Myocyte (in vitro differentiated cells): ENCODE results near the gene TTLL11. TPM values are rescaled to one million over a fixed set of nuclear protein-coding genes. Genes with fewer than 3 reads are reported as not detected.
A peak's percentile ranks its signal among the peaks of the same experiment; 100 is the strongest.

Experiments
- DNase-seq: peaks from one replicate; pipeline ENCODE4 v3.0.0-alpha.2; 2012; ENCODE audit warnings: low read depth
- total RNA-seq: library from RNA; depleted of rRNA; stranded (reverse); fragments of >200 nt; gene quantifications from 2 replicates; pipeline ENCODE4 v1.2.3, GENCODE V29; 2014

The TTLL11 gene
- total RNA-seq, 1 donor from 2014 or later = 13.5 TPM

- DNase-seq = no peak
These were observed 17.2 kb upstream of the TTLL11 start for GRCh38 chr9:122110100-122110833.

GRCh38 chr9:122109035-122109813 is 16.1 kb upstream of the TTLL11 start:
- DNase-seq = peak; percentile 80

- no peak for DNase-seq
These were observed 14.2 kb upstream of the TTLL11 start for GRCh38 chr9:122107291-122107805.

DNA sequence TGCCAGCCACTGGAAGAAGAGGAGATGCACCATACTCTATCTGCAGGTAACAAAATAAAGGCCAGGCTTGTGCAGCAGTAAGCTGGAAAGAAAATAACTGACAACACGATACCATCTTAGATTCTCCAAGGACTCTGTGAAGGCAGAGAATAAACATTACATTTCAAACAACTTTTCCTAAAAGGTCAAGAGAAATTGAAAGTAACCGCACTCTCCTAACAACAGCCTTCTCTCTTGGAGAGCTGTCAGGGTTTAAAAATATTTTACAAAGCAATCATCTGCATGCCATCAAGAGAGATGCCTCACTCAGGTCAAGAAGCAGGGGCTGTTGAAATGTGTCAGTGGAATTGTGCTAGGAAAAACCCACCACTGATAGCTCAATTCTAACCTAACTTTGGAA is 13.5 kb upstream of the TTLL11 start:
- DNase-seq = no peak

DNA sequence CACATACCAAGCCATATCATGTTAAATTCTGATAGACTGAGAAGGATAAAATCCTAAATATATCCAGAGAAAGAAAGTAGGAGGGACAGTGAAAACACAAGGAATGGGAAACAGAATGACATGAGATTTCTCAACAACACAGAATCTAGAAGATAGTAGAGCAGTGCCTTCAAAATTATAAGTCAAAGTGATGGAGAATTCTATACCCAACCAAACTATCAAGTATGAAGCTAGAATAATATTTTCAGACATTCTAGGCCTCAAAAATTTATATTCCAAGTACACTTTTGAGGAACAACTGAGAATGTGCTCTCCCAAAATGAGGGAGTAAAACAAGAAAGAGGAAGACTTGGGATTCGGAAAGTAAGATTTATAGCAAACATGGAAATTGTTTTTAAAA is 10.9 kb upstream of the TTLL11 start:
- no peak for DNase-seq

DNA sequence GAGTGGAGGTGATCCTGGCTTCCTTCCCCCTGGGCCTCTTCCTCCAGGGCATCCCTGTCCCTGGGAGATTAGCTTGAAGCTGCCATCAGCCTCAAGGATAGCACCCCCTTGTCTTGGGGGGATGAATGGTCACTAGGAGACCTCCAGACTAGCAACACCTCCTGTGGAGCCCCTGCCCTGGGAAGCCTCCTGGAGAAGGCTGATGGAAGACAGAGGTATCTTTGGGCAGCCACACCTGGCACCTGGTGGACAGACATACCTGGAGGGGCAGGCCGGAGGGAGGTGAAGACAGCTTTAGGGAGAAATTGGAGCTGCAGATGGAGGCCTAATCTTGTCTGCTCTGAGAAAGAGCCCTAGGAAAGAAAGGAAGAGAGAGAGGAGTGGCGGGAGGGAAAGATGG is 9.0 kb upstream of the TTLL11 start:
- DNase-seq = no peak

- no peak for DNase-seq
These were observed 7.6 kb upstream of the TTLL11 start for GRCh38 chr9:122100756-122101155.

GRCh38 chr9:122099271-122099869 is 6.3 kb upstream of the TTLL11 start:
- peak; percentile 89 for DNase-seq

GRCh38 chr9:122097679-122098315 is 4.7 kb upstream of the TTLL11 start:
- DNase-seq = peak; percentile 60

GRCh38 chr9:122096620-122097415 is 3.7 kb upstream of the TTLL11 start:
- DNase-seq = no peak

GRCh38 chr9:122095010-122095767 is 2.1 kb upstream of the TTLL11 start:
- peak; percentile 76 for DNase-seq

- no peak for DNase-seq
These were observed 1.2 kb downstream of the TTLL11 start for GRCh38 chr9:122091682-122092592.

- DNase-seq = no peak
These were observed 2.1 kb downstream of the TTLL11 start for GRCh38 chr9:122090981-122091380.

- DNase-seq = no peak
These were observed 2.7 kb downstream of the TTLL11 start for GRCh38 chr9:122090287-122090883.

DNA sequence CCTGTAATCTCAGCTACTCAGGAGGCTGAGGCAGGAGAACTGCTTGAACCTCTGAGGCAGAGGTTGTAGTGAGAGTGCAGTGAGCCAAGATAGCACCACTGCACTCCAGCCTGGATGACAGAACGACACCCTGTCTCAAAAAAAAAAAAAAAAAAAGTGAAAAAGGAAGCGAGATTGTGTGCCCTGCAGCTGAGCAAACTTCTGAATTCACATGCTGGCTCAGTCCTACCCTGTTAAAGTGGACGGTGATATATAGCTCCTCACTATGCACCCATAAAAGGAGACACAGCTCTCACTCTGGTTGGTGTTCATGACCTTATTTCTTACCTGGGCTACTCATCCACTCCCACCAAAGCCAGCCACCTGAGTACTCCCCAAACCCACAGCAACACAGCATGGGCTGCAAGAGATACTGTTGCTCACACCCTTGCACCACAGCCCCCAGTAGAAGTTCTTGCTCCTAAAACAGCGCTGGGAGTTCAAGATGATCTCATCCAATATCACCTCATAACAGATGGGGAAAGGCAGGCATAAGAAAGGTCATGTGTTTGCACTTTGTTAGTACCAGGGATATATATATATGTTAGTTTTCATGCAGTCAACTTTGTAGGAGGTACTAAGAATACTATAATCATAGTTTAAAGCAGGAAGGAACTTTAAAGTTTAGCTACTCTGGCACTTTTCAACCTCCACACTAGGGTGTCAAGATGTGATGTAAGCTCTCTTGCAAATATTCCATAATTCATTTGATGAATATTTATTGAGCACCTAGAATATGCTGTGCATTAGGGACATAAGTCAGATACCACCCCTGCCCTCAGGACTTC is 4.0 kb downstream of the TTLL11 start:
- DNase-seq = no peak

DNA sequence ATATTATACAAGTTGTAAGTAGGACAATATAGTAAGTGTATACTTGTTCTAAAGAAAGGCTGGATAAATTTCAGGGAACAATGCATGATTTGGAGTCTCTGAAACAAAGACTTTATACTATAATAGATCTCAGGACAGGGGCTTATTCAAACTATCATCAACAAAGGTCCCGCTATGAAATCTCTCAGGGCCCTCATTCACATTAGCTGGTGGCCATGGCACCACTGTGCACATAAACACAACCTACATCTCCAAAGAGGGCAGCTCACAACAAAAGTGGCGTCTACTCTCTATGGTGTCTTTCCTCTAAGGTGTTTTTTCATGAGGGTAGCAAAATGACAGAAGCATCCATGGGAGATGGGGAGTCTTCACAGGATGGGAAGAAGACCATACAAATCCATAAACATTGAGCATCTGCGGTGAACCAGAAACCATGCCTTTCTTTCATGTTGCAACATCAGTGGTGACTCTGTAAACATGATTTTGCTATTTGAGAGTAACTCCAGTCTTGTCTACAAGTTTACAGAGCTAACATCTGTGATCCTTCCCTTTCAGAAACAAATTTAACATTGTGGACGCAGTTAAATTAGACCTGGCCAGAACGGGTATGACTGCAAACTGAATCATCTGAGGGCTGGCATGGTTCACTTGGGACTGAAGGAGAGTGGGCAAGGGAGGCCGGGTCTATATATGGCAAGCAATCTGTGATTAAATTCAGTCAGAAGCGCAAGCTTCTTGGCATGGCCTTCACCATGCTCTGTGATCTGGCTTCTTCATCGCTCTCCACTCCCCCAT is 5.5 kb downstream of the TTLL11 start:
- DNase-seq = peak; percentile 77

DNA sequence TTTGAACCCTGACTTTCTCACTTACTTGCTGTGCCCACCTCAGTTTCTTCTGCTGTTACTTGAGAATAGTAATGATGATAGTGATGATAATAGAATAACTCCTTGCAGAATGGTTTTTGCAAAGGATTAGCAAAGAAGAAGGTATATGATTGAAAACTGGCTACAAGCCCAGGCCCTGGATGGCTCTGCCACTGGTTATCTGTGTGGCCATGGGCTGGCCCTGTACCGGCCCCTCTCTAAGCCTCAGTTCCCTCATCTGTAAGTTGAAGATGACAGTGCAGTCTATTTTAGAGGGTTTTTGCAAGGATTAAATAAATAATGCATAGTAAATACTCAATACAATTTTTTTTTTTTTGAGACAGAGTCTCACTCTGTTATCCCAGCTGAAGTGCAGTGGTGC is 6.2 kb downstream of the TTLL11 start:
- no peak for DNase-seq
